Skeletal muscle satellite cell (primary cell): ENCODE results near the gene CIBAR2. TPM values are rescaled to one million over a fixed set of nuclear protein-coding genes. Genes with fewer than 3 reads are reported as not detected.

Experiments
- H3K27me3 ChIP-seq: 2 replicates; pipeline ENCODE4 v1.7.0; 2013; ENCODE audit warnings: low read length; ENCODE audit not compliant: control insufficient read depth, insufficient read depth
- H3K36me3 ChIP-seq: 2 replicates; pipeline ENCODE4 v1.7.0; 2013; ENCODE audit warnings: mild to moderate bottlenecking, control low read depth, low read length; ENCODE audit not compliant: insufficient read depth
- H3K4me1 ChIP-seq: 2 replicates; pipeline ENCODE4 v1.7.0; 2013; ENCODE audit warnings: low read length; ENCODE audit not compliant: control insufficient read depth, insufficient read depth
- H3K4me2 ChIP-seq: 2 replicates; pipeline ENCODE4 v1.7.0; 2013; ENCODE audit warnings: mild to moderate bottlenecking, low read length
- H3K4me3 ChIP-seq: 2 replicates; pipeline ENCODE4 v1.7.0; 2013; ENCODE audit warnings: low read length
- H3K9ac ChIP-seq: 2 replicates; pipeline ENCODE4 v1.7.0; 2013; ENCODE audit warnings: mild to moderate bottlenecking, low read depth, low read length, moderate library complexity
- H3K9me3 ChIP-seq: replicated peaks from 2 replicates; pipeline ENCODE4 v1.7.0; 2013; ENCODE audit warnings: mild to moderate bottlenecking, control low read depth, low read length
- total RNA-seq: library from RNA; depleted of rRNA; stranded (reverse); fragments of >200 nt; gene quantifications from 2 replicates; pipeline ENCODE4 v1.2.3, GENCODE V29; 2012; rRNA removed

Gene CIBAR2
- not detected in 2 replicates for total RNA-seq

DNA sequence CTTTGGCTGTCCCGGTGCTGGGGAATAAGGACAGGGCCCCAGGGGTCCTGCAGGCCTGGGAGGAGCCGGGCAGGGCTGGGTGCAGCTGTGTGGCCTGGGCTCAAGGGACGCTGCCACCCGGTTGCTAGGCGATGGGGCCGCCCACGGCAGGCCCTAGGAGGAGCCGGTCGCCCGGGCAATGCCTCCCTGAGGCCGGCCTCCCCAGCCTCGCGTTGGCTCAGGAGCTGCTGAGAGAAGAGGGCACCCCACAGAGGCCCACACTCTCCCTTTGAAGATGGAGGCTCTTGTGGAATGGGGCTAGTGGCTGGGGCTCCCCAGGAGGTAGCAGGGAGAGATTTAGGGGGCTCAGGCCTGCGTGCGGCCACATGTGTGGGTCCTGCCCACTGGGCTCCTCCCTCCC is at the start of gene CIBAR2:
TSS of gene CIBAR2 (minus strand) at position 109 of the 400 bp plus-strand sequence. CDS start 120 bp downstream, outside the sequence.
- no peak within 1 kb of the TSS for H3K4me3 ChIP-seq
- H3K4me2 ChIP-seq, result no peak within 1 kb of the TSS
- H3K9ac ChIP-seq, result no peak within 1 kb of the TSS
- H3K27me3 ChIP-seq, result no peaks in the 10 kb centered on the region
- peaks cover 5% of the 10 kb centered on the region for H3K4me1 ChIP-seq
- no peaks in the 10 kb centered on the region for H3K9me3 ChIP-seq
- H3K36me3 ChIP-seq, result no peaks in the 10 kb centered on the region

DNA sequence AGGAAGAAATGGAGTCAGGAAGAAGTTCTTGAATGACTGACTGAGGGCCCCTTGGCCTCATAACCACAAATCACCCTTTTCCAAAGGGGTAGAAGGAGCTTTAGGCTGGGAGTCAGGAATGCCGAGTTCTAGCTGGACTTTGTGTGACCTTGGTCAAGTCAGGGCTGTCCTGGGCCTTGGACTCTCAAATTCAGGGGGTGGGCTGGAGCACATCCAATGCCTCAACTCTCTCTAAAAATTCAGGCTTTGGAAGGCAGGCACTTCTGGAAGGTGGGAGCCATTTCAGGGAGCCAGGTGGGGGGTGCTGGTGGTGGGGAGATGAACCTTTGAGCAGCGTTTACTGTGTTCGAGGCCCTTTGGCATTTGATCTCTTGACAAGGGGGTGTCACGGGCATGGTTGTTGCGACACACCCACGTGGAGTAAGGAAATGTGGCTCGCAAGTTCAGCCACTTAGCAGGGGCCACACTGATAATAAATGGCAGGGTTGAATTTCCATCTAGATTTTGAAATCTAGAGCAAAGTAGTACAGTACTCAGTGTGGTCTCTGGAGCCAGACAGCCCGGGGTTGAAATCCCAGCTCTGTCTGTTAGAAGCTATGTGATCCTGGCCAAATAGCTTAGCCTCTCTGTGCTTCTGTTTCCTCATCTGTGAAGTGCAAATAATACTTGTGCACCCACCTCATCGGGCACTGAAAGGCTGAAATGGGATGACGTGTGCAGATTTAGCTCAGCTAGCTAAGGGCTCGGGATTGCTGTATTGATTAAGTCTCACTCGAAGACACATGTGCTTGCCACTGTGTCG is 47.1 kb upstream of the CIBAR2 start:
- no peak overlapping the region for H3K4me3 ChIP-seq
- peaks cover 28% of the 10 kb centered on the region for H3K4me1 ChIP-seq
- H3K27me3 ChIP-seq, result no peaks in the 10 kb centered on the region
- no peaks in the 10 kb centered on the region for H3K9me3 ChIP-seq
- H3K9ac ChIP-seq, result no peak overlapping the region
- no peak overlapping the region for H3K4me2 ChIP-seq
- no peaks in the 10 kb centered on the region for H3K36me3 ChIP-seq

DNA sequence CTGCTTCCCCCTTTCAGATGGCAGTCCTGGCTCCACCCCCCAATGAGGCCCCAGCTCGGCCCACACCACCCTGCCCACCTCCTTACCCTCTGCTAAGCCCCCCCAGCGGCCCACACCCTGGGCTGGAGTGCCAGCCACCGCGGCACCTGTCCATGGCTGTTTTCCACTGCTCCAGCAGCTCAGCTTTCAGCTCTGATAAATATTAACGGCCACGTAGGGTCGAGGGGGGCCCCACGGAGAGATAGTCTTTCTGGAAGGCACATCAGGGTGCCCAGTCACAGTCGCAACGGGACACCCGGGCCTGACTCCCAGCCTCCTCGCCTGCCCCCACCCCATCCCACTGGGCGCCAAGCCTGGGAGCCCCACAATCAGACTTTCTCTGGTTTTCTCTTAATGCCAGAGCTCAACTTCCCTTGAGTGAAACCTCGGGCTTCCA is 46.5 kb upstream of the CIBAR2 start:
- Histone ChIP-seq H3K27me3 (no peaks in the 10 kb centered on the region), H3K9ac (no peak overlapping the region), H3K36me3 (no peaks in the 10 kb centered on the region)

DNA sequence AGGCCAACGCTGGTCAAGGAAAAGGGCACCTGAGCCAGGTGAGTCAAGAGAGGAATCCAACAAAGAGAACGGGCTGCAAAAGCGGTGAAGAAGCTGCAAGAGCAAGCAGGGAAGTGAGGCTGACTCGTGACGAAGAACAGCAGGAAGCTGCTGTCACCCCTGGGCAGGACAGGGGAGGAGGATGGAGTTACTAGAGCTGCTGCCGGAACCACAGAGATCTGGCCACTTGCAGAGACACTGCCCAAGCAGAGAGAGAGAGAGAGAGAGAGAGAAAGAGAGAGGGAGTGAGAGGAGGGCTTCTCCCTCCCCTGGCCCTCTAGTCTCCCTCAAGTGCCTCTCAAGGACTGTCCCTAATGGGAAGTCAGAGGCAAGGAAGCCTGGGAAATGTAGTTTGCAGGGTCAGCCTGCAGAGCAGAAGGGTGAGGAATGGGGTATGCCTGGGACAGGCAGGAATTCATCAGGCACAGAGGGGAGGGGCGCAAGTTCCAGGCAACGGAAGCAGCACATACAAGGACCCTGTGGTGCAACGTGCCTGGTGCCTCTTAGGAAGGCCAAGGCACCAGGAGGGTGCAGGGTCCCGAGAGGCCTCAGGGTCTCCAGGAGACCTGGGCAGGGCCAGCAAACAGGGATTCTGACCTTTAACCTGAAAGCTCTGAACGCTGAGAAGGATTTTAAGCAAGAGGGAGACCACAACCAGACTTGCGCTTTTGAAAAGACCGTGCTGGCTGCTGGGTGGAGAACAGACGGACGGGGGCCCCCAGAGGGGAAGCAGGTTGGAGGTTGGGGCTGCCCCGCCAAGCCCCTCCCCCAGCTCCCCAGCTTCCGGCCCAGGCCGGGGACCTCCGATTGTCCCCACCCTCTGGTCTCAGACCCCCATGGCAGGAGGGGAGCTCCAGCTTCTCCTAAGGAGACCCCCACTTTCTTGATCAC is 45.8 kb upstream of the CIBAR2 start:
- Histone ChIP-seq H3K27me3 (no peaks in the 10 kb centered on the region), H3K4me1 (peaks cover 28% of the 10 kb centered on the region), H3K4me3 (no peak overlapping the region), H3K36me3 (no peaks in the 10 kb centered on the region), H3K9ac (no peak overlapping the region), H3K9me3 (no peaks in the 10 kb centered on the region), H3K4me2 (peak overlapping the region; percentile 42)

More for the DNA sequence above, 46.5 kb upstream of the CIBAR2 start:
- Histone ChIP-seq H3K4me2 (no peak overlapping the region), H3K9me3 (no peaks in the 10 kb centered on the region), H3K4me3 (no peak overlapping the region), H3K4me1 (peaks cover 28% of the 10 kb centered on the region)

DNA sequence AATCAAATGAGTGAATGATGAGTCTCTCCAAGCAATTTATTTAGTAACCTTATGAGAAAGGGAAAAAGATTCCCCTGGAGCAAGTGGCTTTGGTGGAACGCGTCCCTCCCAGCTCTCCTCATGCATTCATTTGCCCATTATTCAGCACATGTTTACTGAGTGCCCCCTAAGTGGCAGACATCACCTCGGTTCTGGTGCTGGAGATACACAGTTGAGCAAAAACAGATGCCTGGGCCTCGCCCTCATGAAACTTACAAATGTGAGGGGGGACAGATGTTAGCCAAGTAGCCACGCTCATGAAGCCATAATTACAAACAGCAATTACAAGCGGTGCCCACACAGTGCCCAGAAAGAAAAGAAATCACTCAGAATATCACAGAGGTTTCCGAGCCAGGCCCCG is 45.1 kb upstream of the CIBAR2 start:
- Histone ChIP-seq H3K9me3 (no peaks in the 10 kb centered on the region), H3K36me3 (no peaks in the 10 kb centered on the region), H3K4me3 (no peak overlapping the region), H3K9ac (no peak overlapping the region), H3K27me3 (no peaks in the 10 kb centered on the region), H3K4me2 (no peak overlapping the region), H3K4me1 (peaks cover 23% of the 10 kb centered on the region)

DNA sequence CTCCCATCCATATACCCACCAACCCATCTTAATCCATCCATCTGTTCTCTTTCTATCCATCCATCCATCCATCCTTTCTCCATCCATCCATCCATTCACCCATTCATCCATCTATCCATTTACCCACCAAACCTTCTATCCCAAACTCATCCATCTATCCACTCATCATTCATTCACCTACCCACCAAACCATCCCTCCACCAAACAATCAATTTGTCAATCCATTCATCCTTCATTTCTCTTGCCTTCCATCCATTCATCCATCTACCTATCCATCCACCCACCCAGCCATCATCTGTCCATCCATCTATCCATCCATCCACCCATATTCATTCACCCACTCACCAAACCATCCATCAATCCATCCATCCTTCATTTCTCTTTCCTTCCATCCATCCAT is 44.6 kb upstream of the CIBAR2 start:
- Histone ChIP-seq H3K27me3 (no peaks in the 10 kb centered on the region), H3K4me1 (peaks cover 23% of the 10 kb centered on the region), H3K9me3 (no peaks in the 10 kb centered on the region), H3K4me3 (no peak overlapping the region), H3K4me2 (no peak overlapping the region), H3K36me3 (no peaks in the 10 kb centered on the region), H3K9ac (no peak overlapping the region)

DNA sequence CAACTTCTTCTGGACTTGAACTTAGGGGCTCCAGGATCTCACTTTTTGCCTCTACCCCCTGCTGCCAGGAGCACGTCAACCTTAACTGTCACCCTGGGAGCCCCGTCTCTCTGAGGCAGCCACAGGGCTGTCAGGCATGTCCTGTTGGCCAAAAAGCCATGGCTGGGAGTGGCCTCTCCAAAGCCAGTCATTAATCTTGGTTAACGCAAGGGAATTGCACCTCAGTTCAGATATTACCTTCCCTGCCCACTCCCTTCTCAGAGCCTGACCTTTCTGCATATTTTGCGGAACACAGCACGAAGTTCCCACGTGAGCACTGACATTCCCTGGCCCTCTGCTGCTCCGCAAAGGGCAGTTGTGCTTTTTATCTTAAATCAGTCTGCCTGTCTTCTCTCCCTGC is 44.2 kb upstream of the CIBAR2 start:
- H3K36me3 ChIP-seq, result no peaks in the 10 kb centered on the region
- no peaks in the 10 kb centered on the region for H3K27me3 ChIP-seq
- no peak overlapping the region for H3K9ac ChIP-seq
- H3K4me1 ChIP-seq, result peaks cover 27% of the 10 kb centered on the region
- no peaks in the 10 kb centered on the region for H3K9me3 ChIP-seq
- no peak overlapping the region for H3K4me3 ChIP-seq
- H3K4me2 ChIP-seq, result no peak overlapping the region

DNA sequence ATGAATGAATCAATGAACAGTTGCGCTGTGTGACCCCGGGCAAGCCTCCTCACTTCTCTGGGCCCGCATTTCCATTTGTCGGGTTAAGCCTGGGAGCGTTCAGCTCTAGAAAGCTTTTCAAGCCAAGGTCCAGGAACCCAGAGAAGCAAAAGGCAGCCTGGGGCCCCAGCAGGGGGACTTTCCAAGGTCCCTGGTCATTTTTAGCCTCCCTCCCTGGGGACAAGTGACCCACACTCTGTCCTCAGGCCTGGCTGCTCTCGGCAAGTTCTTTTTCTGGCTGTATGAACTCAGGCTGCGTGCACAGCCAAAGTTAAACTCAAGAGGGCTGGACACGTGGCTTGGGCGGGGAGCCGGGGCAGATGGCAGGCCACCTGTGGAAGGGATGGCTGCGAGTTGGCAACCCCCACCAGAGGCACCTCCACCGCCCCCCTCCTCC is 41.4 kb upstream of the CIBAR2 start:
- Histone ChIP-seq H3K9ac (no peak overlapping the region), H3K27me3 (no peaks in the 10 kb centered on the region), H3K4me2 (no peak overlapping the region), H3K36me3 (no peaks in the 10 kb centered on the region), H3K9me3 (no peaks in the 10 kb centered on the region), H3K4me3 (no peak overlapping the region), H3K4me1 (peaks cover 42% of the 10 kb centered on the region)

DNA sequence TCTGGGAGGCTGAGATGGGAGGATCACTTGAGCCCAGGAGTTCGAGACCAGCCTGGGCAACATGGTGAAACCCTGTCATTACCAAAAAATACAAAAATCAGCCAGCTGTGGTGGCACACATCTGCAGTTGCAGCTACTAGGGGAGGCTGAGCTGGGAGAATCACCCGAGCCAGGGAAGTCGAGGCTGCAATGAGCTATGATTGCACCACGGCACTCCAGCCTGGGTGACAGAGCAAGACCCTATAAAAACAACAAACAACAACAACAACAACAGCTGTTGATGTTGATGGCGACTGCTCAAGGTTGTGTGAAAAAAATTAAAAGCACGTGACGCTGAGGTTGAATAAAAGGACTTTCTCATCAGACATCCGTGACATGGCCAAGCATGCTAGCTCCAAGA is 40.8 kb upstream of the CIBAR2 start:
- Histone ChIP-seq H3K4me3 (no peak overlapping the region), H3K27me3 (no peaks in the 10 kb centered on the region), H3K9ac (no peak overlapping the region), H3K4me1 (peaks cover 41% of the 10 kb centered on the region), H3K9me3 (no peaks in the 10 kb centered on the region), H3K4me2 (no peak overlapping the region), H3K36me3 (no peaks in the 10 kb centered on the region)

DNA sequence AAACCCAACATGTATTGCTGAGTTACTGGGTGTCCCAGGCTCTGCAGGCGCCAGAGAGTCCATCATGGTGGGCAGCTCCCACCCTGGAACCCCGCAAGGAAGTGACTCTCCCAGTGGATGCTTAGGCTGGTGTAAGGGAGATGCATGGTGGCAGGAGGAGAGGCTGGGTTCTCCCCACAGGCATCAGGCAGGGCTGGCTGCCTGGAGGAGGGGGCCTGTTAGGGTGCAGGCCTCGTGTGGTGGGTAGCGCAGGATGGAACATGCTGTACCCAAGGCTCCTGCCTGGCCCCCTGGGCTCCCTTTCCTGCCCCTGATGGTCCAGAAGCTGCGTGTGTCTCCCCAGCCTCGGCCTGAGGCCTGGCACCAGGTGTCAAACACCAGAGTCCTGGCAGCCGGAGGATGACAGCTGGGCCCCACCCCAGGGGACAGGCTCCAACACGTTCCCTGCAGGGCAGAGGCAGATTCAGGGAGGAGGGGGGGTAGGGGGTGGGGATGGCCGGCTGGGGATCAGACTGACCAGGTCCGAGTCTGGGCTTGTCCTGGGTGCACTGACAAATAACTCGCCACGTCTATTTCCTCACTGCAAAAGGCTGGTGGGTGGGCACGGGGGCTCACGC is 40.2 kb upstream of the CIBAR2 start:
- Histone ChIP-seq H3K4me1 (peaks cover 36% of the 10 kb centered on the region), H3K36me3 (no peaks in the 10 kb centered on the region), H3K9ac (no peak overlapping the region), H3K4me3 (no peak overlapping the region), H3K27me3 (no peaks in the 10 kb centered on the region), H3K4me2 (no peak overlapping the region), H3K9me3 (no peaks in the 10 kb centered on the region)
